B cell (primary cell): ENCODE results near the gene RTL1. TPM values are rescaled to one million over a fixed set of nuclear protein-coding genes. Genes with fewer than 3 reads are reported as not detected.

Source experiments
- ATAC-seq: fragments of 200-7000 bp; cut with Tn5 transposase; one replicate; pipeline ENCODE4 v1.10.0; 2021; ENCODE audit warnings: low read depth, mild to moderate bottlenecking, moderate number of reproducible peaks, moderate library complexity
- CTCF ChIA-PET: fragments of 350-600 bp; sonication (Branson Sonifier 250); formaldehyde crosslinking; loops from one replicate; lab custom pipeline; 2021; ENCODE audit warnings: antibody characterized with exemption, inconsistent platforms; lab: Charles Lee
- POLR2A ChIA-PET: fragments of 350-600 bp; sonication (Branson Sonifier 250); formaldehyde crosslinking; loops from one replicate; lab custom pipeline; 2021; ENCODE audit warnings: antibody characterized with exemption; lab: Charles Lee
- DNase-seq: peaks from one replicate; pipeline ENCODE4 v3.0.0; 2013
- H2AFZ ChIP-seq: 2 replicates; pipeline ENCODE4 v1.6.1; 2012; ENCODE audit warnings: mild to moderate bottlenecking, low read depth, low read length; ENCODE audit not compliant: insufficient read depth, poor library complexity, severe bottlenecking
- H3K27ac ChIP-seq, 2 donors: 1 replicate in 1 of 2; 2 replicates in 1 of 2; pipeline ENCODE4 v1.5.1; 2012 to 2013; ENCODE audit warnings: low read length in 2 of 2, mild to moderate bottlenecking in 2 of 2, moderate library complexity in 1 of 2
- H3K27me3 ChIP-seq, 4 experiments: fragments of 200-600 bp in 1 of 4; sonication (generic) in 1 of 4; replicated peaks in 1 of 4; 1 replicate in 2 of 4; 2 replicates in 2 of 4; pipeline versions ENCODE4 v1.6.1 to v1.7.0; 2013 to 2016; ENCODE audit warnings: low read length in 3 of 4, mild to moderate bottlenecking in 2 of 4, mixed read lengths in 1 of 4, moderate library complexity in 1 of 4; ENCODE audit not compliant: insufficient read depth in 4 of 4, control insufficient read depth in 3 of 4; ENCODE audit errors: control extremely low read depth in 1 of 4
- H3K36me3 ChIP-seq, 2 experiments: replicated peaks in 1 of 2; 1 replicate in 1 of 2; 2 replicates in 1 of 2; pipeline versions ENCODE4 v1.6.1 to v1.7.1; 2013; ENCODE audit warnings: low read length in 1 of 2; ENCODE audit not compliant: insufficient read depth in 2 of 2, control insufficient read depth in 1 of 2; ENCODE audit errors: control extremely low read depth in 1 of 2, extremely low read depth in 1 of 2
- H3K4me1 ChIP-seq, 2 donors: fragments of 200-600 bp in 1 of 2; sonication (generic) in 1 of 2; 1 replicate in 1 of 2; 2 replicates in 1 of 2; pipeline versions ENCODE4 v1.5.1 to v1.6.1; 2013 to 2017; ENCODE audit warnings: low read length in 2 of 2; ENCODE audit not compliant: control insufficient read depth in 2 of 2, insufficient read depth in 2 of 2
- H3K4me2 ChIP-seq: replicated peaks from 2 replicates; pipeline ENCODE3; 2012; ENCODE audit warnings: mild to moderate bottlenecking, low read depth, low read length; ENCODE audit not compliant: poor library complexity, severe bottlenecking
- H3K4me3 ChIP-seq, 5 experiments: fragments of 200-600 bp in 1 of 5; sonication (generic) in 1 of 5; 1 replicate in 3 of 5; 2 replicates in 2 of 5; pipeline versions ENCODE4 v1.5.1 to v1.7.0; 2011 to 2016; ENCODE audit warnings: low read length in 4 of 5, mild to moderate bottlenecking in 4 of 5, low read depth in 2 of 5, control low read depth in 1 of 5, moderate library complexity in 1 of 5; ENCODE audit not compliant: insufficient read depth in 1 of 5; ENCODE audit errors: control extremely low read depth in 1 of 5, extremely low read depth in 1 of 5
- H3K79me2 ChIP-seq: fragments of 200-600 bp; sonication (generic); one replicate; pipeline ENCODE4 v1.6.0; 2016; ENCODE audit warnings: low read length; ENCODE audit not compliant: control insufficient read depth, insufficient read depth
- H3K9ac ChIP-seq: fragments of 200-600 bp; sonication (generic); 2 replicates; pipeline ENCODE4 v1.6.1; 2017; ENCODE audit warnings: mild to moderate bottlenecking, low read length, moderate library complexity
- H3K9me3 ChIP-seq, 3 donors: one replicate each; pipeline versions ENCODE4 v1.6.1 to v1.7.1; 2013; ENCODE audit warnings: low read length in 2 of 3; ENCODE audit not compliant: control insufficient read depth in 2 of 3, insufficient read depth in 1 of 3; ENCODE audit errors: control extremely low read depth in 1 of 3
- H4K20me1 ChIP-seq: 2 replicates; pipeline ENCODE4 v1.6.0; 2012; ENCODE audit warnings: mild to moderate bottlenecking, low read length; ENCODE audit not compliant: insufficient read depth, control insufficient read depth, poor library complexity, severe bottlenecking
- H3K27ac Mint-ChIP-seq: one replicate; pipeline ENCODE4 v1.8.0; 2021; ENCODE audit warnings: mixed read lengths
- H3K27me3 Mint-ChIP-seq: one replicate; pipeline ENCODE4 v1.8.0; 2021; ENCODE audit warnings: mixed read lengths
- H3K4me1 Mint-ChIP-seq: one replicate; pipeline ENCODE4 v1.8.0; 2021; ENCODE audit warnings: mixed read lengths
- H3K4me3 Mint-ChIP-seq: one replicate; pipeline ENCODE4 v1.8.0; 2021; ENCODE audit warnings: mixed read lengths
- H3K9me3 Mint-ChIP-seq: one replicate; pipeline ENCODE4 v1.8.0; 2022; ENCODE audit warnings: mixed read lengths; ENCODE audit not compliant: insufficient read depth
- CTCF ChIP-seq: fragments of 200-600 bp; IDR thresholded peaks from one replicate; pipeline ENCODE4 v1.8.0; 2022; ENCODE audit warnings: antibody characterized with exemption, mild to moderate bottlenecking
- EZH2 ChIP-seq: IDR thresholded peaks from 2 replicates; pipeline ENCODE4 v1.6.1; 2012; ENCODE audit warnings: borderline replicate concordance, low read depth, mild to moderate bottlenecking, moderate library complexity, low read length; ENCODE audit not compliant: insufficient read depth, poor library complexity, severe bottlenecking
- WGBS: methylation state at CpG from one replicate; pipeline ENCODE4 v1.1.5; 2013; ENCODE audit warnings: missing lambda C conversion rate; ENCODE audit not compliant: insufficient coverage; 5-methylcytosine and 5-hydroxymethylcytosine counted together
- intact Hi-C: fragments of 100-400 bp; cut with micrococcal nuclease; formaldehyde crosslinking; loops from one replicate; pipeline ENCODE4 v1.10.0; 2022
- polyA plus RNA-seq: library from polyadenylated mRNA; depleted of rRNA; stranded (reverse); fragments of >200 nt; gene quantifications from 2 replicates; pipeline ENCODE4 v1.2.3, GENCODE V29; 2012
- total RNA-seq, 2 donors: library from RNA; stranded (reverse); fragments of 120-200 nt in 1 of 2; gene quantifications; 1 replicate in 1 of 2; 2 replicates in 1 of 2; pipeline versions ENCODE4 v1.2.3 to v1.2.4, GENCODE V29; 2013 to 2022

The RTL1 gene
- total and polyA plus RNA-seq, 2 donors (not counting 1 experiment from before 2014, with no cell fraction given), result not detected

GRCh38 chr14:100844082-100844408 is 59.5 kb downstream of the RTL1 start:
- POLR2A ChIA-PET, result no interaction called here
- TF ChIP-seq CTCF (no peak), EZH2 (no peak)
- CTCF ChIA-PET, result no interaction called here
- H3K4me1 Mint-ChIP-seq, result no peaks in the 10 kb centered on the region
- H3K4me2 ChIP-seq, result no peak overlapping the region
- H3K27ac Mint-ChIP-seq, result no peak overlapping the region
- no peak overlapping the region for H3K9ac ChIP-seq
- H3K9me3 Mint-ChIP-seq, result no peaks in the 10 kb centered on the region
- peaks cover 7% of the 10 kb centered on the region for H3K27me3 Mint-ChIP-seq
- peaks cover 0 to 2% (median 0%) of the 10 kb centered on the region in 3 donors for H3K9me3 ChIP-seq
- H3K4me3 ChIP-seq, result no peak overlapping the region
- H3K27ac ChIP-seq, result no peak overlapping the region
- no peak overlapping the region for H2AFZ ChIP-seq
- H4K20me1 ChIP-seq, result no peaks in the 10 kb centered on the region
- no peaks in the 10 kb centered on the region for H3K79me2 ChIP-seq
- peaks cover 0 to under 1% of the 10 kb centered on the region in 2 donors for H3K4me1 ChIP-seq
- no peaks in the 10 kb centered on the region for H3K36me3 ChIP-seq
- 65% methylated on average over 3 of the region's 4 CpGs for WGBS
- no peaks in the 10 kb centered on the region for H3K27me3 ChIP-seq
- ATAC-seq (no peak), DNase-seq (no peak)
- intact Hi-C loops, result no loop called here
- no peak overlapping the region for H3K4me3 Mint-ChIP-seq

- Mint-ChIP-seq H3K4me1 (no peaks in the 10 kb centered on the region), H3K9me3 (no peaks in the 10 kb centered on the region), H3K27ac (no peak overlapping the region), H3K27me3 (peaks cover 7% of the 10 kb centered on the region), H3K4me3 (no peak overlapping the region)
- no peak overlapping the region for H3K4me2 ChIP-seq
- CTCF ChIA-PET, result interaction anchor here (2.1 kb wide), 1 partner anchor 8 kb away, joined by 5 read pairs; no protein-coding TSS in a partner anchor
- peaks cover 0 to 2% (median 0%) of the 10 kb centered on the region in 3 donors for H3K9me3 ChIP-seq
- H3K79me2 ChIP-seq, result no peaks in the 10 kb centered on the region
- WGBS, result 83% methylated on average over 8 of the region's 8 CpGs
- ATAC-seq (no peak), DNase-seq (no peak)
- no peak overlapping the region for H3K9ac ChIP-seq
- H4K20me1 ChIP-seq, result no peaks in the 10 kb centered on the region
- no peak for TF ChIP-seq CTCF
- no peak for TF ChIP-seq EZH2
- no peak overlapping the region for H3K27ac ChIP-seq
- H3K4me1 ChIP-seq, result no peaks in the 10 kb centered on the region
- intact Hi-C loops, result no loop called here
- no peaks in the 10 kb centered on the region for H3K27me3 ChIP-seq
- H3K4me3 ChIP-seq, result no peak overlapping the region
- H3K36me3 ChIP-seq, result no peaks in the 10 kb centered on the region
- H2AFZ ChIP-seq, result no peak overlapping the region
- POLR2A ChIA-PET, result no interaction called here
These were observed 60.7 kb downstream of the RTL1 start for GRCh38 chr14:100842799-100843198.
